Hypothalamus (tissue), 51 donors: ENCODE measurements around the gene TULP1.

Experiments used
- DNase-seq, 51 donors: peaks; one replicate each; lab custom pipeline; 2025; lab: John Stamatoyannopoulos, UW

The TULP1 gene

DNA sequence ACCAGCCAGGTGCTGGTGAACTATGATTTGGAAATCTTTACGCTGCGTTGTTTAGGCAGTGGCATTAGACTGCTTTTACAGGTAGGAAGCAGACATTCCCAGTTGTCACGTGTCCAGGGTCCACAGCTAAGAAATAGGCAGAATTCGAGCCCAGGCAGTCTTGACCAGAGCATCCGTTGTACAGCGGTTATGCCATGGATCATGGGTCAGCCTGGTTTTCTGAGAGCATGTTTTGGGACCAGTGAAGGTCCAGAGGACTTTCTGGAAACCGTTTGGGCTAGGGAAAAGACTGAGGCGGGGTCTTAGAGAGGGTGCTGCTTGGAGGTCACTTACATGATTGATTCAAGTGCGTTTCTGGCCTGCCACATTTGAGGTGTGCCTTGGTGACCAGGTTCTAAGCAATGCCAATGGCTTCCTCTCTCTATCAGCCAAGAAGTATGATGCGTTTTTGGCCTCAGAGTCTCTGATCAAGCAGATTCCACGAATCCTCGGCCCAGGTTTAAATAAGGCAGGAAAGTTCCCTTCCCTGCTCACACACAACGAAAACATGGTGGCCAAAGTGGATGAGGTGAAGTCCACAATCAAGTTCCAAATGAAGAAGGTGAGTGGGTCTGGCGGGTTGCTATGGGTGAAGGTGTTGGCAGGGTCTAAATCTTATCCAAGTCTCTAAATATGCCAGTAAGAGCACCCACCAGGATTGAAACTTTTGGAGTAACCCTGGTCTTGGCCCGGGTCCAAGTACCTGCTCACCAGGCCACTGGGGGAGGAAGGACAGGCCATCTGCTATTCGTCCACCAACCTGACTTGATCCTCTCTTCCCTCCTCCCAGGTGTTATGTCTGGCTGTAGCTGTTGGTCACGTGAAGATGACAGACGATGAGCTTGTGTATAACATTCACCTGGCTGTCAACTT, 42.7 kb downstream of the TULP1 start:
- peak in 2 of 51 donors; percentile 3 to 5 for DNase-seq

- DNase-seq, result peak in 11 of 51 donors; percentile 18 to 73 (median 56)
These were observed 43.5 kb downstream of the TULP1 start for GRCh38 chr6:35468980-35469750.

DNA sequence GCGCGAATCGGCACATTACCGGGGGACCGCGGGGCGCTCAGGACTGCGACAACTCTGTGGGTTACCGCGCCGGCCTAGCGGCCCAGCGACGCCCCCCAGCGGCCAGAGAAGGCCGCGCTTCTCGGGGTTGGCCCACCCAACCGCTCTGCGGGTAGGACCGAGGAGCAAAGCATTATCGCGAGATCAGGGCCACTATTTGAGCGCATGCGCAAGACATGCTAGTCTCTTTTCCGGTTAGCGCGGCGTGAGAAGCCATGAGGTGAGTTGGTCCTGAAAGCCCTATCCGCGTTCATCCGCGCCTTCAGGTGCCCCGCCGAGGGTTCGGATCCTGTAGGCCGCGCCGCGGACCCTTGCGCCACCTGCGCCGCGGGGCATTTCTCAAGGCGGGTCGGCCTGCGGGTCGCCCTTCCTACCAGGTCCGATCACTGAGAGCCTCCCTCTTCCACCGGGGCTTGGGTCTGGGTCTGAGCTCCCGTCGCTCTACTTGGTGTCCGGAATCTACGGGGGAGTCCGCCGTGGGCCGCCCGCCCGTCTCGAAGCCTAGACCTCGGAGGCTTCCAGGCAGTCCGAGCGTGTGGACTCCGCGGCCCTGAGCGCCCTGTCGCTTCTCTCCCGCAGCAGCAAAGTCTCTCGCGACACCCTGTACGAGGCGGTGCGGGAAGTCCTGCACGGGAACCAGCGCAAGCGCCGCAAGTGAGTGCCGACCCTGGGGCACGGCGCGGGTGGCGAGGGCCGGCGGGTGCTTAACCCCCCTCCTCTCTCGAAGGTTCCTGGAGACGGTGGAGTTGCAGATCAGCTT, 44.3 kb downstream of the TULP1 start, which contains the start of gene RPL10A:
RPL10A (plus strand) TSS at position 221 of the 799 bp plus-strand sequence; CDS start at position 255, 34 bp downstream.
- peak; percentile 64 to 97 (median 91) for DNase-seq

DNA sequence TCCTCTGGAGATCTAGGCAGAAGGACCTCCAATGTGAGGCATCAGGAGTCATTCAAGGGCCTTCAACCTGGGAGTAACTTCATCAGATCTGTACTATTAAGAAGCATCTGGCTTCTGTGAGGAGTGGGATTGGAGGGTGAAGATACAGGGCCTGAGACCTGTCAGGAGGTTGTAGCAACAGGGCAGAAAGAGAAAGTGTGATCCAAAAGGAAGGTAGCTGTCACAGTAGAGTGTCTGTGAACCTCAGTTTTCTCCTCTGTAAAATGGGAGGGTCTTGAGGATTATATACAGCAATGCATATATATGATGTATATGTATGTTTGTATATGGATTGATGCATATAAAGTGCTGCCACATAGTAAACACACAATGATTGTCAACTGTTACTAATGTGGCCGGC, 47.0 kb downstream of the TULP1 start:
- no peak for DNase-seq

DNA sequence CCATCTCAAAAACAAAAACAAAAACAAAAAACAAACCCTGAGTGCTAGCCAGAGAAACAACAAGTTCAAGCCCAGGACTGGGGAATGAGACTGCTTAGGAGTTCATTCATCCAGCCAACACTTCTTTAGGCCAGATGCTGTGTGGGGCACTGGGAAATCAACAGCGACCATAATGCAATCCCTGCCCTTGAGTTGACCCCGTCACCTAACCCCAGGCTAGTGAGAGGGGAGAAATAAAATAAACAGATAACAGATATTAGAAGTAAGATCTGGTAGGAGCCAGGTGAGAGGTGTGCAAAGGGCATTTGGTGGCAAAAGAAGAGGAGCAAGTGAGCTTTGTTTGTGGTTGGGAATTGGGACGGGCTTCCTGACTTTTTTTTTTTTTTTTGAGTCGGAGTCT, 49.4 kb downstream of the TULP1 start:
- no peak for DNase-seq

DNA sequence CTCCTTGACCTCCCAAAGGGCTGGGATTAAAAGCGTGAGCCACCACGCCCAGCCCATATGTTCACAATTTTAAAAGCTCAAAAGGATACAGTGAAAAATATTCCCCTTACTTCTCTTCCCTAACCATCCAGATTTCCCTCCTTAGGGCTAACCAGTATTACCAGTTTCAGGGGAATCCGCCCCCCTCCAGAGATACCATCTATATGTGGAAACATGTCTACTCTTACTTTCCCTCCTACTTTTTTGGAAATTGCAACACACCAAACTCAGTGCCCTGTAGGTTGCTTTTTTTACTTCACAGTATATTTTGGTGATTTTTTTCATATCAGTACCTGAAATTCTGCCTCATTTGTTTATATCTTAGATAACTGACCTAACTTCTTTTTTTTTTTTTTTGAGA, 51.4 kb downstream of the TULP1 start:
- no peak for DNase-seq

GRCh38 chr6:35457907-35458306, 54.8 kb downstream of the TULP1 start:
- DNase-seq, result no peak

GRCh38 chr6:35454391-35455110, 58.1 kb downstream of the TULP1 start:
- no peak for DNase-seq

DNA sequence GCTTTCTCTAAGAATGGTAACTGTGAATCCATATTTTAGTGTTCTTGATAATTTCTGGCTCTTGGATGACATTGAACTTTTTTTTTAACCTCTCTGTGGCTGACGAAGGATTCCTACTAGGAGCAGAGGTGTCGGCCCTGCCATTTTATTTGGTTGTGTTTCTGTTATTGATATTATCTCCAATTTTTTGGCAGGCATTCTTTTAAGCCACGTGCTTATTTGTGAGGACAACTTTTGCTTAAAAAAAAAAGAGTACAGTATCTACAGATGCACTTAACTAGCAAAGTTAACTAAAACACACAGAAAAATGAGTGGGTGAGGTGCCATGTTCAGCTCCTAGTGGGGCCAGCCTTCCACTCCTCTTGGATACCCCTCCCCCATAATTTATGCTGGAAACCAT, 59.5 kb downstream of the TULP1 start:
- no peak for DNase-seq

- peak in 50 of 51 donors; percentile 42 to 96 (median 86) for DNase-seq
These were observed 60.3 kb downstream of the TULP1 start, which contains the start of gene FANCE for GRCh38 chr6:35452183-35453090. TSS of gene FANCE (plus strand) at chr6:35452338. CDS start at chr6:35452546, 208 bp downstream.

- no peak for DNase-seq
These were observed 61.1 kb downstream of the TULP1 start for GRCh38 chr6:35451354-35452182.

DNA sequence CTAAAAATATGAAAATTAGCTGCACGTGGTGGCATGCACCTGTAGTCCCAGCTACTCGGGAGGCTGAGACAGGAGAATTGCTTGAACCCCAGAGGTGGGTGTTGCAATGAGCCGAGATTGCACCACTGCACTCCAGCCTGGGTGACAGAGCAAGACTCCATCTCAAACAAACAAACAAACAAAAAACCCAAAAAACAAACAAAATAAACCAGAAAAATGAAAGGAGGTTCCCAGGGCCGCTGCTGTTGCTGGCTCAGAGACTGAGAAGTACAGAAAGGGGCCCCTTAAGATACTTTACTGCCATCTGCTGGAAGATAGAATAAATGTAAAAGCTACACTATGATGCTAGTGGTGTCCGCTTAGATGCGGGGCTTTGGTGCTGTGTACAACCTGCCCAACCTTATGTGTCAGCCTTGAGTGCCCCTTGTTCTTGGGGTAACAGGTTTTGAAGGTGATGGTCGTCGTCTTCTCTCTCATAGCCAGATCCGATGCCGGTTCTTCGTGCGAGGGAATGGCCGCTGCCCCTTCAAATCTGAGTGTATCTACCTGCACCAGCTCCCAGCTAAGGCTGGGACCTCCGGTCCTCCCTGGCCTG, 63.3 kb downstream of the TULP1 start:
- DNase-seq, result peak in 11 of 51 donors; percentile 4 to 59 (median 19)

DNA sequence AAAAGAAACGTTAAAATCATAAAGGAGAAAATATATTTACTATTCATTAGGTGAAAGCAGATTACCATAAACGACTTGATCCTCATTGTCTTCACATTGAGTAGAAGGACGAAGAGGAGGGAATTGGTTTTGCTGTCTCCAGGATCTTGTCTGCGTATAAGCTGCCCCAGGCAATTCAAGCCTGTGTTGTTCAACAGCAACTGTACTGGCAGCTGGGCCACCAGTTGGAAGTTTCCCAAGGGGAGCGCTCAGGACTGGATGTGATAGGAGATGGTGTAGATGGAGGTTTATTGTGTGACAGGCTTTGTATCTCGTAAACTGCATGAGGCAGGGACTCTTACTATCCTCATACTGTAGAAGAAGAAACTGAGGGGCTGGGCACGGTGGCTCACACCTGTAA, 64.5 kb downstream of the TULP1 start:
- no peak for DNase-seq
